ENCODE results near the gene MAT2A.
"Not testable (repeated sequence)": the region's sequence is repeated elsewhere in the genome, so short reads cannot be mapped to it uniquely, and the experiment has no call there.

Gene MAT2A

DNA sequence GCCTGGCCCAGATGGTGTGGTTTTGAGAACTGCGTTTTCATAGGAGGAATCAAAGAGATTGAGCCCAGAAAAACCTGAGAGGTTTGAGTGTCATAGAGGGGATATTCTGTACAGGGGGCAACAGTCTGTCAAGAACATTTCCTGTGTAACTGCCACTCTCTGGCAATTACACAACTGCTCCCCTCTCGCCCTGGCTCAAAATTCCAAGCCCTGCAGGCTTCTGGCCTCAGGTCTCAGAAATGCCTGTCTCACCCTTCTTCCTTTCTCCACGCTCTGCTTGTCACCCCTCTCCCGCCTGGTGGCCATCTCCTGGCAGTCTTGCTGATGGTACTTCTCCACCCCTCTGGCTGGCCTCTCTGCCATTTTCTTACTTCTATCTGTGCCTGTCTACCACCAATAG, 49.3 kb downstream of the MAT2A start:
- Histone ChIP-seq H3K9ac (ENCODE audit: low read length) (no peak overlapping the region), H3K27ac (ENCODE audit: low read length) (no peak overlapping the region), H3K4me1 (ENCODE audit: control insufficient read depth, low read depth, low read length) (peaks cover 4% of the 10 kb centered on the region), H3K36me3 (ENCODE audit: control insufficient read depth, low read depth, low read length) (no peaks in the 10 kb centered on the region), H3K9me3 (ENCODE audit: control insufficient read depth, low read depth, low read length) (no peaks in the 10 kb centered on the region), H3K27me3 (ENCODE audit: control insufficient read depth, insufficient read depth, low read length) (peaks cover 45% of the 10 kb centered on the region), H3K4me3 (ENCODE audit: low read length) (no peak overlapping the region)

DNA sequence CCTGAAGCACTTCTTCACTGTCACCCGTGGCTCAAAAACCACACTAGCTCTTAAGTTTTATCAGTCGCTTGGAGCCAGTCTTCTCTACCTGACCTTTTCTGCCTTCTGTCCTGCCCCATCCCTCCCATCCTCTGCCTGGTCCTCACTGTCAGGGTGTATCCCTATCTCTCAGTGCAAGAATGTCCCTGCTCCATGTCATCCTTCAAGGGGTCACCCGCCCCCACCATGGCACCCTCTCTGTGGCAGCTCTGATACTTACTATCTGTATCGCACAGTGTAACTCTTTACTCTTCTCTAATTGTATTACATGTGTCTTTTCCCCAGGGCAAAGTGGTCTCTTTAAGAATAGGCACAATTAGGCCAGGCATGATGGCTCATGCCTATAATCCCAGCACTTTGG, 49.7 kb downstream of the MAT2A start:
- H3K4me3 ChIP-seq (ENCODE audit: low read length) = no peak overlapping the region
- no peaks in the 10 kb centered on the region for H3K36me3 ChIP-seq (ENCODE audit: control insufficient read depth, low read depth, low read length)
- H3K4me1 ChIP-seq (ENCODE audit: control insufficient read depth, low read depth, low read length) = peaks cover 4% of the 10 kb centered on the region
- peaks cover 41% of the 10 kb centered on the region for H3K27me3 ChIP-seq (ENCODE audit: control insufficient read depth, insufficient read depth, low read length)
- no peak overlapping the region for H3K27ac ChIP-seq (ENCODE audit: low read length)
- no peaks in the 10 kb centered on the region for H3K9me3 ChIP-seq (ENCODE audit: control insufficient read depth, low read depth, low read length)
- H3K9ac ChIP-seq (ENCODE audit: low read length) = no peak overlapping the region

DNA sequence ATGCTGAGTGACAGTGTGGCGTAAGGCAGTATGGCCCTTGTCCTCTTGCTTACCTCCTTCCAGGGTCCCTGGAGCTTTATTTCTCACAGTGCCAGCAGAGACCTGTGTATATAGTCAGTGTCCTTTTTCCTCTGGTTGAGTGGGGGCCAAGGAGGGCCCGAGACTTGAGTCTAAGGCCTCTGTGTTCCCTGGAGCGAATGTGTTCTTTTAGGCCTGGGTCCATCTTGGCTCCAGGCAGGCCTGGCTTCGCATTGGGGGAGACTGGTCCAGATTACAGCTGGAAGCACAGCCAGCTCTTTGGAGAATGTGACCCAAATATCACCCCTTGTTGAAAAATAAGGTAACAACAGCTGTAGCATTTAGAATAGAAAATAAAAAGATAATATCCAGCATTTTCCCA, 50.2 kb downstream of the MAT2A start:
- H3K4me3 ChIP-seq (ENCODE audit: low read length) = no peak overlapping the region
- H3K27ac ChIP-seq (ENCODE audit: low read length) = no peak overlapping the region
- H3K27me3 ChIP-seq (ENCODE audit: control insufficient read depth, insufficient read depth, low read length) = peaks cover 36% of the 10 kb centered on the region
- H3K9ac ChIP-seq (ENCODE audit: low read length) = no peak overlapping the region
- H3K9me3 ChIP-seq (ENCODE audit: control insufficient read depth, low read depth, low read length) = no peaks in the 10 kb centered on the region
- no peaks in the 10 kb centered on the region for H3K36me3 ChIP-seq (ENCODE audit: control insufficient read depth, low read depth, low read length)
- H3K4me1 ChIP-seq (ENCODE audit: control insufficient read depth, low read depth, low read length) = peaks cover 4% of the 10 kb centered on the region

GRCh38 chr2:85589982-85590791, 51.2 kb downstream of the MAT2A start:
- Histone ChIP-seq H3K9ac (ENCODE audit: low read length) (no peak overlapping the region), H3K36me3 (ENCODE audit: control insufficient read depth, low read depth, low read length) (no peaks in the 10 kb centered on the region), H3K4me1 (ENCODE audit: control insufficient read depth, low read depth, low read length) (no peaks in the 10 kb centered on the region), H3K4me3 (ENCODE audit: low read length) (no peak overlapping the region), H3K9me3 (ENCODE audit: control insufficient read depth, low read depth, low read length) (no peaks in the 10 kb centered on the region), H3K27ac (ENCODE audit: low read length) (no peak overlapping the region), H3K27me3 (ENCODE audit: control insufficient read depth, insufficient read depth, low read length) (peaks cover 26% of the 10 kb centered on the region)

DNA sequence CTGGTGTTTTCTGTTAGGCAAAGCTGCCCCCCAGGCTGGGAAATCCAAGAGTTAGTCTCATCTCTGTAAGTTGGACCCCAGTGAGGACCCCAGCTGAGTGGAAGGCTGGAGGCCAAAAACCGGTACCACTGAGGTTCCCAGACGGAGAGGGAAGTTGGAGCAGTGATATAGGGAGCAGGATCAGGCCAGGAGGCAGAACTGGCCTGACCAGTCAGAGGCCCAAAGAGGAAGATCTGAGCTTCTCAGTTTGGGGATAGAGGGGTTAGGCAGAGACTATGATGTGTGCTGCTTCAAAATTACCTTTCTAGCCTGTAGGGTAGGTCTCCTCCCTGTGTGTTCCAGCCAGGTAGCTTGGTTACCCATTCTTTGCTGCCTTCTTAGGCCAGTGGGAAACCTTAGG, 52.0 kb downstream of the MAT2A start:
- H3K9me3 ChIP-seq (ENCODE audit: control insufficient read depth, low read depth, low read length) = no peaks in the 10 kb centered on the region
- no peak overlapping the region for H3K9ac ChIP-seq (ENCODE audit: low read length)

GRCh38 chr2:85591563-85591962, 52.6 kb downstream of the MAT2A start:
- no peak overlapping the region for H3K27ac ChIP-seq (ENCODE audit: low read length)
- no peaks in the 10 kb centered on the region for H3K9me3 ChIP-seq (ENCODE audit: control insufficient read depth, low read depth, low read length)
- H3K36me3 ChIP-seq (ENCODE audit: control insufficient read depth, low read depth, low read length) = no peaks in the 10 kb centered on the region
- no peaks in the 10 kb centered on the region for H3K4me1 ChIP-seq (ENCODE audit: control insufficient read depth, low read depth, low read length)
- peaks cover 13% of the 10 kb centered on the region for H3K27me3 ChIP-seq (ENCODE audit: control insufficient read depth, insufficient read depth, low read length)
- H3K4me3 ChIP-seq (ENCODE audit: low read length) = no peak overlapping the region
- no peak overlapping the region for H3K9ac ChIP-seq (ENCODE audit: low read length)

More for the DNA sequence above, 52.0 kb downstream of the MAT2A start:
- Histone ChIP-seq H3K4me1 (ENCODE audit: control insufficient read depth, low read depth, low read length) (no peaks in the 10 kb centered on the region), H3K4me3 (ENCODE audit: low read length) (no peak overlapping the region), H3K36me3 (ENCODE audit: control insufficient read depth, low read depth, low read length) (no peaks in the 10 kb centered on the region), H3K27ac (ENCODE audit: low read length) (no peak overlapping the region), H3K27me3 (ENCODE audit: control insufficient read depth, insufficient read depth, low read length) (peaks cover 18% of the 10 kb centered on the region)

- H3K9ac ChIP-seq (ENCODE audit: low read length); H3K4me3 ChIP-seq (ENCODE audit: low read length); H3K36me3 ChIP-seq (ENCODE audit: control insufficient read depth, low read depth, low read length); H3K4me1 ChIP-seq (ENCODE audit: control insufficient read depth, low read depth, low read length); H3K27ac ChIP-seq (ENCODE audit: low read length); H3K9me3 ChIP-seq (ENCODE audit: control insufficient read depth, low read depth, low read length): not testable (repeated sequence)
- peaks cover 13% of the 10 kb centered on the region for H3K27me3 ChIP-seq (ENCODE audit: control insufficient read depth, insufficient read depth, low read length)
Observed at GRCh38 chr2:85592299-85592698, 53.3 kb downstream of the MAT2A start.

- Histone ChIP-seq H3K36me3 (ENCODE audit: control insufficient read depth, low read depth, low read length) (peaks cover 8% of the 10 kb centered on the region), H3K27me3 (ENCODE audit: control insufficient read depth, insufficient read depth, low read length) (peaks cover 13% of the 10 kb centered on the region), H3K9ac (ENCODE audit: low read length) (no peak overlapping the region), H3K9me3 (ENCODE audit: control insufficient read depth, low read depth, low read length) (no peaks in the 10 kb centered on the region), H3K4me1 (ENCODE audit: control insufficient read depth, low read depth, low read length) (no peaks in the 10 kb centered on the region), H3K27ac (ENCODE audit: low read length) (no peak overlapping the region), H3K4me3 (ENCODE audit: low read length) (no peak overlapping the region)
Observed at GRCh38 chr2:85593023-85593422, 54.1 kb downstream of the MAT2A start.
